OCI-LY7 (cell line): Measurements from ENCODE around the gene LGR6. TPM values are rescaled to one million over a fixed set of nuclear protein-coding genes. Genes with fewer than 3 reads are reported as not detected.

ENCODE experiments used
- BruUV-seq: library from RNA; stranded (reverse); fragments of 400-500 nt; replicated peaks from 2 replicates; lab custom pipeline; 2021; lab: Mats Ljungman, UMichigan
- CTCF ChIA-PET: fragments of 300-600 bp; sonication (Branson Sonifier 250); formaldehyde crosslinking; loops from one replicate; lab custom pipeline; 2022; ENCODE audit warnings: antibody characterized with exemption; ENCODE audit not compliant: unreplicated experiment; lab: Charles Lee
- POLR2A ChIA-PET: fragments of 300-600 bp; sonication (Branson Sonifier 250); formaldehyde crosslinking; loops from one replicate; lab custom pipeline; 2022; ENCODE audit warnings: antibody characterized with exemption; lab: Charles Lee
- DNase-seq: peaks from one replicate; pipeline ENCODE4 v3.0.0-alpha.2; 2015; ENCODE audit warnings: low spot score
- H2AFZ ChIP-seq: fragments of 200-600 bp; sonication (generic), shearing (Covaris generic); 2 replicates; pipeline ENCODE4 v1.6.1; 2014; ENCODE audit warnings: mild to moderate bottlenecking, antibody characterized with exemption, low read length, moderate library complexity
- H3K27ac ChIP-seq: fragments of 200-600 bp; sonication (generic); 2 replicates; pipeline ENCODE4 v1.5.1; 2014; ENCODE audit warnings: mixed run types, low read depth, mild to moderate bottlenecking, moderate library complexity, low read length, inconsistent platforms; ENCODE audit not compliant: poor library complexity, severe bottlenecking
- H3K36me3 ChIP-seq: fragments of 200-600 bp; sonication (generic); 2 replicates; pipeline ENCODE4 v1.6.1; 2014; ENCODE audit warnings: mild to moderate bottlenecking, antibody characterized with exemption, low read length, moderate library complexity, mixed read lengths; ENCODE audit not compliant: insufficient read depth
- H3K4me1 ChIP-seq: fragments of 200-600 bp; sonication (generic); 2 replicates; pipeline ENCODE4 v1.5.1; 2014; ENCODE audit warnings: mild to moderate bottlenecking, low read length; ENCODE audit not compliant: insufficient read depth, poor library complexity, severe bottlenecking
- H3K4me2 ChIP-seq: fragments of 200-600 bp; sonication (generic); 2 replicates; pipeline ENCODE4 v1.6.1; 2014; ENCODE audit warnings: mild to moderate bottlenecking, low read length
- H3K4me3 ChIP-seq: fragments of 200-600 bp; sonication (generic); 2 replicates; pipeline ENCODE4 v1.5.1; 2014; ENCODE audit warnings: mild to moderate bottlenecking, low read depth, low read length; ENCODE audit not compliant: poor library complexity, severe bottlenecking
- H3K79me2 ChIP-seq: fragments of 200-600 bp; sonication (generic); 2 replicates; pipeline ENCODE4 v1.6.1; 2016; ENCODE audit warnings: low read depth, mild to moderate bottlenecking, low read length, moderate library complexity, mixed read lengths; ENCODE audit not compliant: insufficient read depth
- H3K9me2 ChIP-seq: fragments of 200-600 bp; sonication (generic); 2 replicates; pipeline ENCODE4 v1.6.1; 2016; ENCODE audit warnings: mild to moderate bottlenecking, low read length, mixed read lengths; ENCODE audit not compliant: insufficient read depth
- H3K9me3 ChIP-seq: fragments of 200-600 bp; sonication (generic); 2 replicates; pipeline ENCODE4 v1.6.1; 2014; ENCODE audit warnings: mild to moderate bottlenecking, mixed run types, low read length, mixed read lengths
- H4K20me1 ChIP-seq: fragments of 200-600 bp; sonication (generic); 2 replicates; pipeline ENCODE4 v1.6.1; 2014; ENCODE audit warnings: mild to moderate bottlenecking, antibody characterized with exemption, low read length, moderate library complexity, mixed read lengths; ENCODE audit not compliant: insufficient read depth
- EZH2phosphoT487 ChIP-seq: fragments of 200-600 bp; sonication (generic); IDR thresholded peaks from 2 replicates; pipeline ENCODE4 v1.6.1; 2018; ENCODE audit warnings: low read depth, borderline replicate concordance, mild to moderate bottlenecking, mixed run types, antibody characterized with exemption, low read length, moderate library complexity, mixed read lengths
- intact Hi-C: fragments of 100-400 bp; cut with micrococcal nuclease; formaldehyde crosslinking; loops from one replicate; pipeline ENCODE4 v1.10.0; 2022; ENCODE audit not compliant: unreplicated experiment
- total RNA-seq, 2 experiments: library from RNA; depleted of rRNA in 1 of 2; stranded (reverse); fragments of >200 nt in 1 of 2; shearing (Covaris generic) in 1 of 2; gene quantifications; 2 replicates each; pipeline ENCODE4 v1.2.3, GENCODE V29; 2014 to 2022
- TF ChIP-seq, protein P1 (sequence below): fragments of 200-600 bp; sonication (generic); conservative IDR thresholded peaks from 2 replicates; pipeline ENCODE4 v1.5.1; 2014; ENCODE audit warnings: mild to moderate bottlenecking, antibody characterized with exemption, low read length, moderate library complexity, mixed read lengths

The LGR6 gene
- total RNA-seq, 2 experiments from 2014 or later: not detected

DNA sequence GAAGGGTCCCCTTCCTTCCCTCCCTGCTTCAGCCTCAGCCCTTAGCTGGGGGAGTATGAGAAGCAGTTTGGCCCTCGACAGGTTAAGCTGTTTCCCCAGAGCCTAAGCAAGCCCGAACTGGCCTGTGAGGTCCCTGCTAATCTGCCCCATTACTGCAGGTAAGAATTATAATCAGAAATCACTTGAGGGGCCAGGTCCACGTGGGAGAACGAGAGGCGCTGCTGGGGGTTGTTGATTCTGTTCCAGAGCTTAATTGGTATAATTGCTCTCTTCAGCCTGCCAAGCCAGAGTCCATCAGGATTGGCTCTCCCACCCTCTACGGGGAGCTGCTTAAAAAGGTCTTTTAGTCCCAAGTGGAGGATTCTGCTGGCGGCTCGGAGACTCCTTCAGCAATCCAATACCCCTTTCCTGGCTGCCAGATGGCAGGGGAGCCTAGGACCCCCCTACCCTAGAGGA lies 77.3 kb downstream of the LGR6 start:
- H3K27ac ChIP-seq: no peak overlapping the region
- TF ChIP-seq EZH2phosphoT487: no peak
- TF ChIP-seq, protein P1, sequence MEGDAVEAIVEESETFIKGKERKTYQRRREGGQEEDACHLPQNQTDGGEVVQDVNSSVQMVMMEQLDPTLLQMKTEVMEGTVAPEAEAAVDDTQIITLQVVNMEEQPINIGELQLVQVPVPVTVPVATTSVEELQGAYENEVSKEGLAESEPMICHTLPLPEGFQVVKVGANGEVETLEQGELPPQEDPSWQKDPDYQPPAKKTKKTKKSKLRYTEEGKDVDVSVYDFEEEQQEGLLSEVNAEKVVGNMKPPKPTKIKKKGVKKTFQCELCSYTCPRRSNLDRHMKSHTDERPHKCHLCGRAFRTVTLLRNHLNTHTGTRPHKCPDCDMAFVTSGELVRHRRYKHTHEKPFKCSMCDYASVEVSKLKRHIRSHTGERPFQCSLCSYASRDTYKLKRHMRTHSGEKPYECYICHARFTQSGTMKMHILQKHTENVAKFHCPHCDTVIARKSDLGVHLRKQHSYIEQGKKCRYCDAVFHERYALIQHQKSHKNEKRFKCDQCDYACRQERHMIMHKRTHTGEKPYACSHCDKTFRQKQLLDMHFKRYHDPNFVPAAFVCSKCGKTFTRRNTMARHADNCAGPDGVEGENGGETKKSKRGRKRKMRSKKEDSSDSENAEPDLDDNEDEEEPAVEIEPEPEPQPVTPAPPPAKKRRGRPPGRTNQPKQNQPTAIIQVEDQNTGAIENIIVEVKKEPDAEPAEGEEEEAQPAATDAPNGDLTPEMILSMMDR: no peak
- intact Hi-C loops: no loop called here
- H3K4me3 ChIP-seq: no peak overlapping the region
- no peak for DNase-seq
- H3K4me1 ChIP-seq: no peaks in the 10 kb centered on the region
- BruUV-seq: no TSS peak
- no peaks in the 10 kb centered on the region for H4K20me1 ChIP-seq
- no peaks in the 10 kb centered on the region for H3K36me3 ChIP-seq
- ChIA-PET CTCF (no interaction called here), POLR2A (interaction anchor here (0.5 to 0.6 kb wide), 2 partner anchors 146 to 454 kb away, joined by 3 to 5 read pairs; no protein-coding TSS in a partner anchor)
- no peak overlapping the region for H3K4me2 ChIP-seq
- H2AFZ ChIP-seq: no peak overlapping the region
- no peaks in the 10 kb centered on the region for H3K9me2 ChIP-seq
- H3K9me3 ChIP-seq: no peaks in the 10 kb centered on the region
- H3K79me2 ChIP-seq: no peaks in the 10 kb centered on the region

DNA sequence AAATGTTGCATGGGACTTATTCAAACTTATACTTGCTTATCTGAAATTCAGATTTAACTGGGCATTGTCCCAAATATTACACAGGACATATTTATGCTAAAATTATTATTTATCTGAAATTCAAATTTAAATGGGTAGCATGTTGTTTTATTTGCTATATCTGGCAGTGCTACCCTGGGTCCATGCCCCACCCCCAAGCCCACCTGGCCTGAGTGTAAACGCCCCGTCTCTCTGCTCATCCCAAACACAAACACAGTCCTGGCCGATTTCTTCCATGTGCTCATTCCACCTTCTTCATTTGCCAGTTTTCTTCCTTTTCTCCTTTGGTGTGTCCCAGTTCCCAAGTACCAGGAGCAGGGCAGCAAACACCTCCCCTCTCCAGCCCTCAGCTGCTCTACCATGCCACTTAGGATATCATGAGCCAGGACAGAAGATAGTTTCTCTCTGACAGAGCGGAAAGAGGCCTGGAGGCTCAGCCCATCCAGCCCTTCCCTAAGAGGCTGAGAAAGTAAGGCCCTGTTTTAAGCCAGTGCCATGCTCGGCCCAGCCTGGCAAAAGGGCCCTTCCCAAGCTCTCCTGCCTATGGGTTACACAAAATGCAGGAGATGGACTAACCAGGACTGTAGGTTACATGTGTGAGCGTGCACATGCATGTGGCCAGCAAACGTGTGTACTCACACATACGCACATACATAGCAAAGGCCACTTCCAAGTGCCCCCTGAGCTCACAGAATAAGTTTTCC lies 78.7 kb downstream of the LGR6 start:
- H3K4me2 ChIP-seq: no peak overlapping the region
- CTCF ChIA-PET: no interaction called here
- DNase-seq: no peak
- no peak overlapping the region for H2AFZ ChIP-seq
- H3K9me3 ChIP-seq: no peaks in the 10 kb centered on the region
- POLR2A ChIA-PET: no interaction called here
- no peak overlapping the region for H3K27ac ChIP-seq
- H3K9me2 ChIP-seq: no peaks in the 10 kb centered on the region
- intact Hi-C loops: no loop called here
- no peaks in the 10 kb centered on the region for H3K79me2 ChIP-seq
- no peaks in the 10 kb centered on the region for H3K4me1 ChIP-seq
- no peaks in the 10 kb centered on the region for H4K20me1 ChIP-seq
- BruUV-seq: no TSS peak
- H3K4me3 ChIP-seq: no peak overlapping the region
- H3K36me3 ChIP-seq: no peaks in the 10 kb centered on the region
- TF ChIP-seq, protein P1: no peak

DNA sequence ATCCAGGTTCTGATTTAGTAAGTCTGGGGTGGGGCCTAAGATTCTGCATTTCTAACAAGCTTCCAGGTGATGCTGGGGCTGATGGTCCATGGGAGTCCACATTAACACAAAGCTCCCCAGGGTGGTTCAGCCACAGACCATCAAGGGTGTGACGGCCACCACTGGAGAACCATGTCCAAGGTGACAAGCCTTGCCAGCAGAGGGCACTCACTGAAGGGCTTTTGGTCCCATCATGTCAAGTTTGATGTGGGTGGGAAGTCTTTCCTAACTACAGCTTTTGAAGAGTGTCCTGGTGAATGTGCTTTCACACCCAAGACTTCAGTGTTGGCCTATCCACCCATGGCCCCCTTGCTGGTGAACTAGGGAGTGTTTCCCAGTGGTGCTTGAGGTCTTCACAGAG lies 81.0 kb downstream of the LGR6 start:
- POLR2A ChIA-PET: no interaction called here
- intact Hi-C loops: loop anchor here (1.0 kb wide), 1 partner anchor 41 kb away; no protein-coding TSS in a partner anchor

More for the DNA sequence above, 81.0 kb downstream of the LGR6 start:
- Histone ChIP-seq H3K4me3 (no peak overlapping the region), H3K4me1 (no peaks in the 10 kb centered on the region), H4K20me1 (no peaks in the 10 kb centered on the region), H3K36me3 (no peaks in the 10 kb centered on the region), H3K9me3 (no peaks in the 10 kb centered on the region), H2AFZ (no peak overlapping the region), H3K27ac (no peak overlapping the region), H3K9me2 (no peaks in the 10 kb centered on the region), H3K79me2 (no peaks in the 10 kb centered on the region), H3K4me2 (no peak overlapping the region)
- TF ChIP-seq, protein P1: peak; percentile 74
- TF ChIP-seq EZH2phosphoT487: no peak
- peak; percentile 47 for DNase-seq
- BruUV-seq: no TSS peak
- CTCF ChIA-PET: interaction anchor here (0.5 to 0.9 kb wide), 2 partner anchors 12 to 319 kb away, joined by 3 to 5 read pairs; no protein-coding TSS in a partner anchor
